ENCODE data around the gene KCNQ2.

Gene KCNQ2

DNA sequence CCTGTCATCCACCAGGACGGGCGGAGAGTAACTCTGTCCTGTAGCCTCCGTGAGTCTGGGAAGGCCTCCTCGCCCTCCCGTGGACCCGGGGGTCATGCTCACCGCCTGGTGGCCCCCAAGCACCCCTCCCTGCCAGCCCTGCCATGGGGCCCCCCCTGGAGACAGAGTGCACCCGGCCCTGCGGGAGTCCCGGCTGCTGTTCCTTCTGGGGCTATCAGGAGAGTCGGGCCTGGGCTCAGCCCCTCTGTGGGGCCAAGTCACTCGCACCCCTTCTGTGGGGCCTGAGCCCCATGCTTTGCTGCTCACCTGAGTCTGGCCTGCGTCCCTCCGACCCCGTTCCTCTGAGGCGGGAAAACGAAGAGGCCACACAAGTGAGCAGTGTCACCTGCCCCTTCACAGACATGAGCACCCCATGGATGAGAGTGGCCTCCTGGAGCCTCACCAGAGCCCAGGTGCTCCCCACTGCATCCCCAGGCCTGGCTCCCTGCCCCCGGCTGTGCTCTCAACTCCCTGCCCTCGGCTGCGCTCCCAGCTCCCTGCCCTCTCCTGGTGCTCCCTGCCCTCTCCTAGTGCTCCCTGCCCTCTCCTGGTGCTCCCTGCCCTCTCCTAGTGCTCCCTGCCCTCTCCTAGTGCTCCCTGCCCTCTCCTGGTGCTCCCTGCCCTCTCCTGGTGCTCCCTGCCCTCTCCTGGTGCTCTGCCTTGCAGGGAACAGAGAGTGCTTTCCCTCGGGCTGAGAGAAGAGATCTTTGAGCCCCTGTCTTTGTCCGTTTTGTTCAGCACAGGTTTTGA is 106.7 kb downstream of the KCNQ2 start:
- DNase-seq: no peak

GRCh38 chr20:63364801-63365585 is 107.5 kb downstream of the KCNQ2 start:
- DNase-seq: no peak

GRCh38 chr20:63363981-63364561 is 108.4 kb downstream of the KCNQ2 start:
- DNase-seq: no peak

DNA sequence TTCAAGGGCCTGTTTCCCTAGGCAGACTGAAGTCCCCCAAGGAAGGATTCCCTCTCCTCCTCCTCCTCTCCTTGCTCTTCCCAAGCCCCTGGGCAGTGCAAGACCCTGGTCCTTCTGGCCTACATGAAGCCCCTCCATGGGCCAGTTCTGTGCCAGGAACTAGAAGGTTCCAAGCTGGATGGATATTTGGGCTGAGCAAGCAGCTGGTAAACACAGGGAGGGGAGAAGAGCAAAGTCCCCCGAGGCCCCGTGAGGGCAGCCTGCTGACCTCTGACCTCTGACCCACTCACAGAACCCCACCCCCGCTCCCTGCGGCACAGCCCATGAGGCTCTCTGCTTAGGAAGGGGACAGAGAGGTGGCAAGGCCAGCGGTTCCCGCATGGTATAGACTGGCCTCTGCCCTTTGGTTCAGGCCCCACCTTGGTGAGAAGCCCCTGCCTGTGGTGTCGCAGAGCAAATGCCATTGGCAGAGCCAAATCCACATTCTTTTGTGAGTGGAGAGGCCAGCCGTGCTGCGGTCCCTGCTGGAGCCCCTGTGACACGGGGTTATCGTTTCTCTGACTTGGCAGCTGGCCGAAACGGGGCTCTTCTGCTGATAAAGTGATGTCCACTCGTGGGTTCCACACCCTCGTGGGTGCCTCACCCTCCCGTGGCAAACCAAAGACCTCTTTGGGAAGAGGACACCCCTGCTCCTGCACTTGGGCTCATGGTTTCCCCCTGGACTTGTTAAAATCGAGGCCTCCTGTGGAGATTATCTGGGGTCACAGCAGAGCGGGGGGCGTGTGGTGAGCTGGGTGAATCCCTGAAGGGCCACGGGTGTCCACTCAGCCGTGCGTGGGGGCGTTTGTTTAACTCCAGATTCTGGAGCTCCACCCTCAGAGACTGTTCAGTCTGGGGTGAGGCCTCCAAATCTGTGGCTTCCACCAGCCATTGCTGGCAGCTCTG is 109.2 kb downstream of the KCNQ2 start:
- no peak for DNase-seq

- no peak for DNase-seq
Measured at GRCh38 chr20:63362436-63363009, 109.9 kb downstream of the KCNQ2 start.

- no peak for DNase-seq
Measured at GRCh38 chr20:63361519-63362435, 110.7 kb downstream of the KCNQ2 start.

DNA sequence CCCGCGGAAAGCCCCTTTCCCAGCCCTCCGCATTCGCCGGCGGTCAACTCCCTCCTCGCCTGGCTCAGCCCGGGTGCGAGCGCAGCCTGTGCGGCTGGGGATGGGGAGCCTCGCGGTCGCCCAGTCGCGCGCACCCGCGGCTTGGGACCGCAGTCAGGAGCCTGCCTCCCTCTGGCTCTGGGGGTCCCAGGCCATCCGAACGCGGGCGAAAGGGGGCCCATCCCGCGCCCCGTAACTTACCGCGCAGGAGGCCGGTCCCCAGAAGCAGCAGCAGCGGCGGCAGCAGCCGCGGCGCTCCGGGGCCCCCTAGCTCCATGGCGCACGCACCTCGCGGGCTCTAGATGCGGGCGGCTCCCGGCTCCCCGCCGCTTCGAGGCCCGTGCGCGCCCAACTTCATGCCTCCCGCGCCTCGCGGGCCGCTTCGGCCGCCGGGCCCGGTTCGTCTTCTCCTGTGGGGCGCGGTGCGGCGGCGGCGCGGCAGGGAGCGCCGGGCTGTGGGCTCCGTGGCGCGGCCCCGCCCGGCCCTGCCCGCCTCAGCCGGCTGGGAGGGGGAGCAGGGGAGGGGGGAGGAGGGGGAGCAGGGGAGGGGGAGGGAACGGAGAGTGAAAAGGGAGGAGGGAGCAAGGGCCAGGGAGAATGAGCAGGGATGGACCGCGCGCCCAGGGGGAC is 111.5 kb downstream of the KCNQ2 start, which contains the start of gene CHRNA4:
TSS of gene CHRNA4 (minus strand) at position 500 of the 669 bp plus-strand sequence. CDS start at position 316, 184 bp downstream.
- no peak for DNase-seq

DNA sequence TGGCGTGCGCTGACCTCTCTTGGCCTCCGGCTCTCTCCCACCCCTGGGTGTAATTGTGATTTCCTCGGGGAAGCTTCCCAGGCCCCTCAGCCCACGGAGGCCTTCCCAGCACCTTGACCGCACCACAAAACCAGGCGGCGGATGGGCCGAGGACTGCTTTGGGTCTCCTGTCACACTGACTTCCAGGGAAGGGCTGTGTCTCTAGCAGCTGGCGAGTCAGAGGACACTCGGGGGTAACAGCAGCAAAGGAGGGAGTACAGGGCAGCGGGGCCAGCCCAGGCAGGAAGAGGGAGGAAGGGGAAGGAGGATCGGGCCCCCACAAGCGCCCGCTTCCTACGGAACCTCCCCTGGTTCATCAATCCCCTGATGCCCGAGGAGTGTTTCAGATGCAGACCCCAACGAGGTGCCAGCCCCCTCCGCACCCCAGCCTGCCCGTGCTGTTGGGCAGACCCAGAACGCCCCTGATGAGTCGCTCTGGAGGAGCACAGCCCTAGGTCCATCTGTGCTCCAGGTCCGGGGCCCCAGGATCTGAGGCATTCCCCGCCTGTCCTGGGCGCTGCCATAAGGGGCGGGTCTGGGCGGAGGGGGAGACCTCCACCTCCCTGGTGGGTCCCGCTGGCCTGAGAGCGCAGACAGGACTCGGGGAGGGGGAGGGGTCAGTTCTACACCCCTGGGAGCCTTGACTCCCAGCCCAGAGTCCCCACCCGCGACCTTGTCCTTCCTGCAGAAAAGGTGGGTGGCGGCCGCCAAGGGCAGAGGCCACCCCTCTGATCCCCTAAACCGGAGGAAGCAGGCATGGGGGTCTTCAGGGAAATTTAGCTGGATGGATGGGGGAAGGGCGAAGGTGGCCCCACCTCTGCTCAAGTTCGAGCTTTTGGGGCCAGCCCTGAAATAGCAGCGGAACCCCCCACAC is 112.3 kb downstream of the KCNQ2 start:
- no peak for DNase-seq

- no peak for DNase-seq
Measured at GRCh38 chr20:63359164-63359934, 113.1 kb downstream of the KCNQ2 start.

DNA sequence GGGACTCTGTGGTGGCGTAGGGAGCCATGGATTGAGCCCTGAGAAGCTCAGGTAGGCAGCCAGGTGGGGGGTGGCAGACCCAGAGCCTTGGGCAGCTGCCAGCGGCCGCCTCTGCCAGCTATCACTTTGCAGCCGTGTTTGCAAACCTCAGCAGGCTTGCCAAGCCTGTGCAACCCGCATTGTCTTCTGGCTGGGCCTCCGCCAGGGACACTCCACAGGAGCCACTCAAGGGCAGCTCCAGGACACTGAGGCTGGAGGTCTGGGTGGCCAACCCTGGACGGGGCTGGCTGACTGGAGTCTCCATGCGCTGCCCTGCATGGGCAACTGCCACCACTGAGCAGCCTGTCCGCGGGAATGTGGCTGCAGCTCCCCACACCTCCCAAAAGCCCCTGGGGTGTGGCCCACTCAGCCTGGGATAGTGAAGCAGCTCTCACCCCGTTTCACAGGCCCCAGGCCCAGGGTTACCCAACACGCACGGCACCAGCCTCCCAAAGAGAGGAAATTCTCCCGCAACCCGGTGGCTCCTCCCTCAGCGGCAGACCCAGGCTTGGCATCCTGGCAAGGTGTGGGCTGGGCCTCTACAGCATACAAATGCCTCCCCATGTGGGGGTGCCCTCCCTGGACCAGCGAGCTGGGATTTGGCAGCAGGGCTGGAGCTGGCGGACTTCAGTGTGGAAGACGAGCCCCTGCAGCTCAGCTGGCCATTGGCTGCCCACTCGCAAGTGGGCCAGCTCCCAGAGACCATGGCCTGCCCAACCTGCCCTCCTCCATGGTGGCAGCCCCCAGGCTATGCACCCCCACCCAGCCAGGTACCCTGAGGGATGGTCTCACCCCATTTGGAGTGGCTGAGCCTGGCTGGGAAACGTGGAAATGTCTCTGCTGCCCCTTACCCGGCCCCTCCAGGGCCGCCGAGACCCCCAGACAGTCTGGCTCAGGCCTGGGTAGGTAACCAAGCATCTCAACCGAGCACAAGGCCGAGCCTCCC is 114.2 kb downstream of the KCNQ2 start:
- no peak for DNase-seq

- no peak for DNase-seq
Measured at GRCh38 chr20:63356931-63357879, 115.2 kb downstream of the KCNQ2 start.

DNA sequence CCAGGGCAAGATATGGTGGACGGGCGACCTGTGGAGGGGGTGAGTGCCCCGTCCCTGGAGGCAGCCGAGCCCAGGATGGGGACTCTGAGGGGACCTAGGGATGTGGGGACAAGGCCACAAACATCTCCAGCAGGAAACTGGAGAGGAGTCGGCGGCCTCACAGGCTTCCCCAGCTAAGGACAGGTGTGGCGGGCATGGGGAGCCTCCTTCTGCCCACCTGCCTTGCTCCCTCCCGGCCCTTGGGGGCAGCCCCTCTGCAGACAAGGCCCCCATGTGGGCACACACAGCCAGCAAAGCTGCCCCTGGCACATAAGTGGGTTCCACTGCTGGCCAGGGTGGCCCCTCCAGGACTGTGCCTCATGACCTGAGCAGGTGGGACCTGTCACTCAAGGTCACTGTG is 115.9 kb downstream of the KCNQ2 start:
- DNase-seq: no peak

GRCh38 chr20:63355781-63356295 is 116.6 kb downstream of the KCNQ2 start:
- DNase-seq: no peak

GRCh38 chr20:63354636-63355350 is 117.7 kb downstream of the KCNQ2 start:
- no peak for DNase-seq

DNA sequence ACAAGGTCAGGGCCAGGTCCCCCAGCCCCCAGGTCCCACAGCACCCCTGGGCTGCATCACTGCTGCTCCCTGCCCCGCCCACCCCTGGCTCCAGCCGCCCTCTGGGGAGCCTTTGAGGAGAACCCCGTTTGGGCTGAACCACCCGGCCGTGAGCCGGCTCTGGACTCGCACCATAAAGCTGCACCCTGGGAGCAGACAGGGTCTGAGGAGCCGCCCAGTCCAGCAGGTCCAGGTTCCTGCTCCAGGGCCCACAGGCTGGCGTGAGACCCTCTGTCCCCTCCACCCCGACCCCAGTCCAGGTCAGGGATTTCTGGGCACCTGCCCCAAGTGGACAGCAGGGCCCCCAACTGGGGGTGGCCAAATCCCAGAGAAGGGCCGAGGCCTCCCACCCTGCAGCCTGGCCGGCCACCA is 119.6 kb downstream of the KCNQ2 start:
- no peak for DNase-seq

Measured in SW 1271 (cell line).